ENCODE results near the gene ADGRG1. TPM values are rescaled to one million over a fixed set of nuclear protein-coding genes. Genes with fewer than 3 reads are reported as not detected.

The ADGRG1 gene
- polyA plus RNA-seq, 1 of the 3 experiments (the other 2 are of a cell fraction), result 7.4 TPM

DNA sequence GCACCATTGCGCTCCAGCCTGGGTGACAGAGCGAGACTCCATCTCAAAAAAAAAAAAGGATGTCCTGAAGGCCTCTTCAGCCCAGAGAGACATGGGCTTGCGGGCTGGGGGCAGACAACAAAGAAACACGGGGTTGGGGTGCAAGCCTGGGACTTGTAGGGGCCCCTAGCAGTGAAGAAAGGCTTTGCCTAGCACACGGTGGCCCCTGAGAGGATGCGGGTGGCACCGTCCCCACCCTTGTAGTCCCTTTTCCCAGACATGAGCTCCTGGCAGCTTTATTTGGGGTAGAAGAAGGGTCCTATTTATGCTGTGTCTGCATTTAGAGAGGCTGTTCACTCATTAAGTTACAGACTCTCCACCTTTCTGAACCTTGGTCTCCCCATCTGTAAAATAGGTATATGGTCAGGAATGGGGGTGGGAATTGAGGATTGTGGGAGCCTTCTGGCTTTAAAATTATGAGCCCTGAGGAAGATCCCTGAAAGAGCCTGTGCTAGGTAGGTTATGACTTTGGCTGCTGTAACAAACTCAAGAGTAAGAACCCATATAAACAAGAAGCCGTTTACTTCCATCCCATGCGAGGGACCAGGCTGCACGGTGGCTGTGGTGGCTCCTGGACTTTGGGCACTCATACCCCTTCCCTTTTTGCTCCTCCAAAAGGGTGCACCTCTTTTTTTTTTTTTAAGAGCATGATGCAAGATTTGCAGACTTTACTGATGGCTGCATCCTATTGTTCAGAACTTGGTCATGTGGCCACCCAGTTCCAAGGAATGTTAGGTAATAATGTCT, 20.6 kb upstream of the ADGRG1 start:
- Histone ChIP-seq H3K79me2 (ENCODE audit: insufficient read depth) (no peaks in the 10 kb centered on the region), H2AFZ (ENCODE audit: low read depth) (no peak overlapping the region), H3K9me3 (no peaks in the 10 kb centered on the region), H3K27me3 (ENCODE audit: insufficient read depth) (no peaks in the 10 kb centered on the region), H3K36me3 (replicated peaks in 1 of 2; ENCODE audit: control insufficient read depth in 1 of 2, insufficient read depth in 2 of 2, low read length in 1 of 2) (no peaks in the 10 kb centered on the region), H3K9me2 (no peaks in the 10 kb centered on the region), H3K4me3 (ENCODE audit: low read depth in 2 of 2, low read length in 1 of 2) (no peak overlapping the region), H3K4me2 (no peak overlapping the region), H3F3A (replicated peaks; ENCODE audit: insufficient read depth) (no peaks in the 10 kb centered on the region), H3K9ac (no peak overlapping the region), H3K4me1 (ENCODE audit: control insufficient read depth in 1 of 2, insufficient read depth in 2 of 2, low read depth in 1 of 2, low read length in 1 of 2) (peaks cover 0 to 21% of the 10 kb centered on the region in 2 experiments; a peak in 2 of 4 replicates), H3K27ac (ENCODE audit: low read depth in 2 of 2, low read length in 1 of 2) (no peak overlapping the region), H4K20me1 (ENCODE audit: insufficient read depth) (no peaks in the 10 kb centered on the region)
- 85% methylated on average over 10 of the region's 10 CpGs for WGBS (ENCODE audit: low lambda C conversion rate)
- DNase-seq, result no peak
- CTCF ChIA-PET, result interaction anchor here (1.0 to 5.3 kb wide), 6 partner anchors 7 to 40 kb away, joined by 4 to 28 read pairs (median 14); no protein-coding TSS in a partner anchor
- TF ChIP-seq SIN3A (IDR thresholded peaks at IDR 0.05; ENCODE audit: borderline replicate concordance, low read depth, low read length), result no peak
- no peak for TF ChIP-seq TEAD4 (IDR thresholded peaks at IDR 0.05; ENCODE audit: borderline replicate concordance, insufficient read depth)
- TF ChIP-seq, protein P1, sequence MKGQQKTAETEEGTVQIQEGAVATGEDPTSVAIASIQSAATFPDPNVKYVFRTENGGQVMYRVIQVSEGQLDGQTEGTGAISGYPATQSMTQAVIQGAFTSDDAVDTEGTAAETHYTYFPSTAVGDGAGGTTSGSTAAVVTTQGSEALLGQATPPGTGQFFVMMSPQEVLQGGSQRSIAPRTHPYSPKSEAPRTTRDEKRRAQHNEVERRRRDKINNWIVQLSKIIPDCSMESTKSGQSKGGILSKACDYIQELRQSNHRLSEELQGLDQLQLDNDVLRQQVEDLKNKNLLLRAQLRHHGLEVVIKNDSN (IDR thresholded peaks at IDR 0.05; ENCODE audit: borderline replicate concordance, low read depth), result no peak
- TF ChIP-seq JUND (IDR thresholded peaks at IDR 0.05), result no peak
- no peak for TF ChIP-seq RFX5 (IDR thresholded peaks at IDR 0.05; ENCODE audit: low read length)
- TF ChIP-seq FOXM1 (IDR thresholded peaks at IDR 0.05; ENCODE audit: low read depth), result no peak
- TF ChIP-seq, protein P2, sequence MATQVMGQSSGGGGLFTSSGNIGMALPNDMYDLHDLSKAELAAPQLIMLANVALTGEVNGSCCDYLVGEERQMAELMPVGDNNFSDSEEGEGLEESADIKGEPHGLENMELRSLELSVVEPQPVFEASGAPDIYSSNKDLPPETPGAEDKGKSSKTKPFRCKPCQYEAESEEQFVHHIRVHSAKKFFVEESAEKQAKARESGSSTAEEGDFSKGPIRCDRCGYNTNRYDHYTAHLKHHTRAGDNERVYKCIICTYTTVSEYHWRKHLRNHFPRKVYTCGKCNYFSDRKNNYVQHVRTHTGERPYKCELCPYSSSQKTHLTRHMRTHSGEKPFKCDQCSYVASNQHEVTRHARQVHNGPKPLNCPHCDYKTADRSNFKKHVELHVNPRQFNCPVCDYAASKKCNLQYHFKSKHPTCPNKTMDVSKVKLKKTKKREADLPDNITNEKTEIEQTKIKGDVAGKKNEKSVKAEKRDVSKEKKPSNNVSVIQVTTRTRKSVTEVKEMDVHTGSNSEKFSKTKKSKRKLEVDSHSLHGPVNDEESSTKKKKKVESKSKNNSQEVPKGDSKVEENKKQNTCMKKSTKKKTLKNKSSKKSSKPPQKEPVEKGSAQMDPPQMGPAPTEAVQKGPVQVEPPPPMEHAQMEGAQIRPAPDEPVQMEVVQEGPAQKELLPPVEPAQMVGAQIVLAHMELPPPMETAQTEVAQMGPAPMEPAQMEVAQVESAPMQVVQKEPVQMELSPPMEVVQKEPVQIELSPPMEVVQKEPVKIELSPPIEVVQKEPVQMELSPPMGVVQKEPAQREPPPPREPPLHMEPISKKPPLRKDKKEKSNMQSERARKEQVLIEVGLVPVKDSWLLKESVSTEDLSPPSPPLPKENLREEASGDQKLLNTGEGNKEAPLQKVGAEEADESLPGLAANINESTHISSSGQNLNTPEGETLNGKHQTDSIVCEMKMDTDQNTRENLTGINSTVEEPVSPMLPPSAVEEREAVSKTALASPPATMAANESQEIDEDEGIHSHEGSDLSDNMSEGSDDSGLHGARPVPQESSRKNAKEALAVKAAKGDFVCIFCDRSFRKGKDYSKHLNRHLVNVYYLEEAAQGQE (IDR thresholded peaks at IDR 0.05; ENCODE audit: low read depth, low read length), result no peak
- TF ChIP-seq FOSL2 (IDR thresholded peaks at IDR 0.05; ENCODE audit: borderline replicate concordance, low read depth), result no peak
- POLR2A ChIA-PET, result no interaction called here

DNA sequence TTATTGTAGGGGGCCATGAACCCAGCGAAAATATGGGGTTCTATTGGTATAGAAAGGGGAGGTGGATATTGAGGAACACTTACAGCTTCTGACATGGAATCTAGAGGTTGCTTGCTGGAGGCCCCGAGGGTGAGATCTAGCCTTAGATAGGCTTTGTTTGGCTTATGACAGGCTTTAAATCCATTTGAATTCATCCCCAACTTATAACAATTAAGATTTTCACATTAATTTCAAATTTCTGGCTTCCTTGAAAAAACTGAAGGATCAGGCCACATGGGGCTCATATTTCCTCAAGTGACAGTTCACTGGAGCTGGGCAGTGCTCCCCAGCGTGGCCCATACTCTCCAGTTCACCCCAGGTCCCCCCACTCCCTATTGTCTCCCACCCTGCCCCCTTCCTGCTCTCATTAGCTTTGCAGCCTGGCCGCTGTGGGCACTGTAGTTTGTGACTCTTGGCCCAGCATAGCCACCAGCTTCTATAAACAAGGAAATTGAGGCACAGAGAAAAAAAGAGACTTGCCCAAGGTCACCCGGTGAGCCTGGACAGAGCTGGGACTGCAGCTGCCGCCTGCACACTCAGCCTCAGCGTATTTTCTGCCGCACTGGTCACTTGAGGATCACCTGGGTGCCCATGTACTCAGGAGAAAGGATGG, 19.8 kb upstream of the ADGRG1 start:
- no peaks in the 10 kb centered on the region for H3K9me2 ChIP-seq
- H3K4me3 ChIP-seq (ENCODE audit: low read depth in 2 of 2, low read length in 1 of 2), result no peak overlapping the region
- H3K27me3 ChIP-seq (ENCODE audit: insufficient read depth), result no peaks in the 10 kb centered on the region
- no peaks in the 10 kb centered on the region for H3K9me3 ChIP-seq
- ChIA-PET CTCF (interaction anchor here (0.9 to 5.3 kb wide), 8 partner anchors 8 to 41 kb away, joined by 3 to 28 read pairs (median 9); no protein-coding TSS in a partner anchor), POLR2A (no interaction called here)
- no peaks in the 10 kb centered on the region for H3K36me3 ChIP-seq (replicated peaks in 1 of 2; ENCODE audit: control insufficient read depth in 1 of 2, insufficient read depth in 2 of 2, low read length in 1 of 2)
- no peak overlapping the region for H3K9ac ChIP-seq
- no peak for DNase-seq
- H3K79me2 ChIP-seq (ENCODE audit: insufficient read depth), result no peaks in the 10 kb centered on the region
- no peaks in the 10 kb centered on the region for H3F3A ChIP-seq (replicated peaks; ENCODE audit: insufficient read depth)
- TF ChIP-seq NFIC (IDR thresholded peaks at IDR 0.05; ENCODE audit: borderline replicate concordance) (no peak), FOXJ3 (CRISPR knock-in tag; IDR thresholded peaks at IDR 0.05) (no peak), RAD21 (IDR thresholded peaks at IDR 0.05; ENCODE audit: low read length) (no peak), CHD2 (IDR thresholded peaks at IDR 0.05; ENCODE audit: low read length, partially characterized antibody) (no peak)
- TF ChIP-seq, protein P3, sequence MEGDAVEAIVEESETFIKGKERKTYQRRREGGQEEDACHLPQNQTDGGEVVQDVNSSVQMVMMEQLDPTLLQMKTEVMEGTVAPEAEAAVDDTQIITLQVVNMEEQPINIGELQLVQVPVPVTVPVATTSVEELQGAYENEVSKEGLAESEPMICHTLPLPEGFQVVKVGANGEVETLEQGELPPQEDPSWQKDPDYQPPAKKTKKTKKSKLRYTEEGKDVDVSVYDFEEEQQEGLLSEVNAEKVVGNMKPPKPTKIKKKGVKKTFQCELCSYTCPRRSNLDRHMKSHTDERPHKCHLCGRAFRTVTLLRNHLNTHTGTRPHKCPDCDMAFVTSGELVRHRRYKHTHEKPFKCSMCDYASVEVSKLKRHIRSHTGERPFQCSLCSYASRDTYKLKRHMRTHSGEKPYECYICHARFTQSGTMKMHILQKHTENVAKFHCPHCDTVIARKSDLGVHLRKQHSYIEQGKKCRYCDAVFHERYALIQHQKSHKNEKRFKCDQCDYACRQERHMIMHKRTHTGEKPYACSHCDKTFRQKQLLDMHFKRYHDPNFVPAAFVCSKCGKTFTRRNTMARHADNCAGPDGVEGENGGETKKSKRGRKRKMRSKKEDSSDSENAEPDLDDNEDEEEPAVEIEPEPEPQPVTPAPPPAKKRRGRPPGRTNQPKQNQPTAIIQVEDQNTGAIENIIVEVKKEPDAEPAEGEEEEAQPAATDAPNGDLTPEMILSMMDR (IDR thresholded peaks at IDR 0.05), result no peak
- H3K27ac ChIP-seq (ENCODE audit: low read depth in 2 of 2, low read length in 1 of 2), result no peak overlapping the region
- H3K4me2 ChIP-seq, result no peak overlapping the region
- H3K4me1 ChIP-seq (ENCODE audit: control insufficient read depth in 1 of 2, insufficient read depth in 2 of 2, low read depth in 1 of 2, low read length in 1 of 2), result peaks cover 0 to 21% of the 10 kb centered on the region in 2 experiments; a peak in 2 of 4 replicates
- no peaks in the 10 kb centered on the region for H4K20me1 ChIP-seq (ENCODE audit: insufficient read depth)
- WGBS (ENCODE audit: low lambda C conversion rate), result 70% methylated on average over 6 of the region's 8 CpGs
- no peak overlapping the region for H2AFZ ChIP-seq (ENCODE audit: low read depth)
